SK-N-SH treated with all-trans-retinoic acid at 6 μM for 48 hours (cell line): Measurements from ENCODE around the gene TTC7B.

ENCODE experiments used
- ATAC-seq: fragments of 200-7000 bp; cut with Tn5 transposase; 3 replicates; pipeline ENCODE4 v1.9.1; 2020; ENCODE audit warnings: mild to moderate bottlenecking, moderate library complexity
- ARNTL ChIP-seq: fragments of 450-650 bp; formaldehyde crosslinking; IDR thresholded peaks from 2 replicates; pipeline ENCODE4 v1.5.0; 2020; ENCODE audit warnings: low read depth, mild to moderate bottlenecking, moderate library complexity, borderline replicate concordance
- CREB5 ChIP-seq: fragments of 250-450 bp; sonication (Bioruptor Pico); IDR thresholded peaks from 2 replicates; pipeline ENCODE4 v1.5.1; 2020; ENCODE audit warnings: low read depth, mild to moderate bottlenecking, moderate library complexity
- CSDC2 ChIP-seq: fragments of 250-450 bp; sonication (Bioruptor Pico); IDR thresholded peaks from 2 replicates; pipeline ENCODE4 v1.5.0; 2020; ENCODE audit warnings: mild to moderate bottlenecking, moderate library complexity
- CSRNP3 ChIP-seq: fragments of 250-450 bp; sonication (Bioruptor Pico); IDR thresholded peaks from 2 replicates; pipeline ENCODE4 v1.5.1; 2021; ENCODE audit warnings: mild to moderate bottlenecking, moderate library complexity
- ESRRG ChIP-seq: fragments of 250-450 bp; sonication (Bioruptor Pico); IDR thresholded peaks from 2 replicates; pipeline ENCODE4 v1.6.1; 2021; ENCODE audit warnings: mild to moderate bottlenecking
- ISL1 ChIP-seq: fragments of 250-450 bp; sonication (Bioruptor Pico); IDR thresholded peaks from 2 replicates; pipeline ENCODE4 v2.1.2; 2022; ENCODE audit warnings: mild to moderate bottlenecking, moderate library complexity
- PATZ1 ChIP-seq: fragments of 250-450 bp; sonication (Bioruptor Pico); IDR thresholded peaks from 2 replicates; pipeline ENCODE4 v1.8.0; 2020; ENCODE audit warnings: mild to moderate bottlenecking, moderate library complexity, borderline replicate concordance
- POU6F1 ChIP-seq: fragments of 250-450 bp; sonication (Bioruptor Pico); IDR thresholded peaks from 2 replicates; pipeline ENCODE4 v1.8.0; 2021; ENCODE audit warnings: low read depth, mild to moderate bottlenecking, moderate library complexity, borderline replicate concordance
- RARB ChIP-seq: fragments of 250-450 bp; sonication (Bioruptor Pico); IDR thresholded peaks from 2 replicates; pipeline ENCODE4 v1.8.0; 2021; ENCODE audit warnings: mild to moderate bottlenecking, moderate library complexity
- SNAI2 ChIP-seq: fragments of 250-450 bp; sonication (Bioruptor Pico); IDR thresholded peaks from 2 replicates; pipeline ENCODE4 v1.5.0; 2020; ENCODE audit warnings: mild to moderate bottlenecking, moderate library complexity
- TCF4 ChIP-seq: fragments of 250-450 bp; sonication (Bioruptor Pico); IDR thresholded peaks from 2 replicates; pipeline ENCODE4 v1.8.0; 2021; ENCODE audit warnings: mild to moderate bottlenecking, moderate library complexity, borderline replicate concordance
- TSHZ2 ChIP-seq: fragments of 250-450 bp; sonication (Bioruptor Pico); IDR thresholded peaks from 2 replicates; pipeline ENCODE4 v1.5.0; 2020; ENCODE audit warnings: mild to moderate bottlenecking, moderate library complexity
- ZC3H10 ChIP-seq: fragments of 250-450 bp; sonication (Bioruptor Pico); IDR thresholded peaks from 2 replicates; pipeline ENCODE4 v1.5.1; 2021; ENCODE audit warnings: mild to moderate bottlenecking, moderate library complexity
- ZFP3 ChIP-seq: fragments of 250-450 bp; sonication (Bioruptor Pico); IDR thresholded peaks from 2 replicates; pipeline ENCODE4 v1.5.0; 2020; ENCODE audit warnings: mild to moderate bottlenecking, moderate library complexity
- ZFP30 ChIP-seq: fragments of 450-650 bp; formaldehyde crosslinking; IDR thresholded peaks from 2 replicates; pipeline ENCODE4 v1.5.0; 2022; ENCODE audit warnings: mild to moderate bottlenecking, moderate library complexity
- ZNF565 ChIP-seq: fragments of 450-650 bp; formaldehyde crosslinking; conservative IDR thresholded peaks from 2 replicates; pipeline ENCODE4 v1.5.0; 2020; ENCODE audit warnings: low read depth, mild to moderate bottlenecking, moderate library complexity

The TTC7B gene

GRCh38 chr14:90514566-90514965 lies 301.7 kb downstream of the TTC7B start (continued):
- TF ChIP-seq TSHZ2 (CRISPR knock-in tag) (no peak), CSRNP3 (no peak), TCF4 (CRISPR knock-in tag) (no peak)

GRCh38 chr14:90514015-90514398 lies 302.2 kb downstream of the TTC7B start:
- ATAC-seq, result no peak
- TF ChIP-seq ESRRG (CRISPR knock-in tag) (no peak), ISL1 (CRISPR knock-in tag) (no peak), ZFP3 (no peak), ZNF565 (CRISPR knock-in tag) (no peak), ARNTL (CRISPR knock-in tag) (no peak), TCF4 (CRISPR knock-in tag) (no peak), CSDC2 (CRISPR knock-in tag) (no peak)

GRCh38 chr14:90513161-90514014 lies 302.8 kb downstream of the TTC7B start:
- TF ChIP-seq ZFP30 (CRISPR knock-in tag) (no peak), RARB (CRISPR knock-in tag) (no peak), POU6F1 (CRISPR knock-in tag) (no peak), ZC3H10 (CRISPR knock-in tag) (no peak), CREB5 (CRISPR knock-in tag) (no peak), CSRNP3 (no peak), PATZ1 (CRISPR knock-in tag) (no peak), SNAI2 (no peak)
- no peak for ATAC-seq
